Activated B cell treated with CpG ODN at 0.5 μM for 24 hours (primary cell): ENCODE data around the gene DGKB. TPM values are rescaled to one million over a fixed set of nuclear protein-coding genes. Genes with fewer than 3 reads are reported as not detected.

Experiments used
- ATAC-seq: fragments of 200-7000 bp; cut with Tn5 transposase; one replicate; pipeline ENCODE4 v1.10.0; 2021; ENCODE audit warnings: low read depth, mild to moderate bottlenecking, moderate library complexity
- CTCF ChIA-PET: fragments of 350-600 bp; sonication (Branson Sonifier 250); formaldehyde crosslinking; loops from one replicate; lab custom pipeline; 2021; ENCODE audit warnings: antibody characterized with exemption; lab: Charles Lee
- POLR2A ChIA-PET: fragments of 350-600 bp; sonication (Branson Sonifier 250); formaldehyde crosslinking; loops from one replicate; lab custom pipeline; 2021; ENCODE audit warnings: antibody characterized with exemption; lab: Charles Lee
- DNase-seq: peaks from one replicate; pipeline ENCODE4 v3.0.0; 2022
- H3K27ac Mint-ChIP-seq: one replicate; pipeline ENCODE4 v1.8.0; 2020; ENCODE audit warnings: mixed read lengths
- H3K27me3 Mint-ChIP-seq: one replicate; pipeline ENCODE4 v1.8.0; 2021; ENCODE audit warnings: mixed read lengths
- H3K36me3 Mint-ChIP-seq: one replicate; pipeline ENCODE4 v1.8.0; 2021; ENCODE audit warnings: low read depth, mixed read lengths
- H3K4me1 Mint-ChIP-seq: one replicate; pipeline ENCODE4 v1.8.0; 2021; ENCODE audit warnings: mixed read lengths
- H3K4me3 Mint-ChIP-seq: one replicate; pipeline ENCODE4 v1.8.0; 2020; ENCODE audit warnings: mild to moderate bottlenecking, mixed read lengths
- H3K9me3 Mint-ChIP-seq: one replicate; pipeline ENCODE4 v1.8.0; 2020; ENCODE audit warnings: mixed read lengths
- intact Hi-C: fragments of 100-400 bp; cut with micrococcal nuclease; formaldehyde crosslinking; loops from one replicate; pipeline ENCODE4 v1.15.1; 2024
- total RNA-seq: library from RNA; stranded (reverse); gene quantifications from 2 replicates; pipeline ENCODE4 v1.2.3, GENCODE V29; 2022
- TF ChIP-seq, protein P1 (sequence below): fragments of 200-600 bp; IDR thresholded peaks from one replicate; pipeline ENCODE4 v1.8.0; 2022; ENCODE audit warnings: antibody characterized with exemption, mild to moderate bottlenecking

The DGKB gene
- total RNA-seq, 1 donor from 2014 or later, result not detected

DNA sequence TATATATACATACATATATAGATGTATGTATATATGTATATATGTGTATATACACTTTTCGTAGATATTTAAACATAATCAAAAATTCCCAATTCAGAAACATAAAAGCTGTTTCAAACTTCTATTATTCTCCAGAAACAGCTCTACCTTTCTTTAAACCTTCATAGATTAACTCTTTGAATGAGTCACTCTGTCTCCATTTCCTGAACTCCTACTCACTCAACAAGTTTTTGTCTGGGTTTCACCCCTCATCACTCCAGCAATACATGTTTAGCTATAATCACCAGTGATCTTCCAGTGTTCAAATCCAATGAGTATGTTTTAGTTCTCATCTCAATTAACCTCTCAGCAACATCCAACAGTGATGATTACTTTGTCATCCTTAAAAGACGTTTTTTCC, 9.6 kb downstream of the DGKB start:
- Mint-ChIP-seq H3K4me3 (no peak overlapping the region), H3K4me1 (no peaks in the 10 kb centered on the region), H3K36me3 (no peaks in the 10 kb centered on the region), H3K9me3 (peaks cover 6% of the 10 kb centered on the region), H3K27me3 (no peaks in the 10 kb centered on the region), H3K27ac (no peak overlapping the region)
- ATAC-seq, result no peak
- CTCF ChIA-PET, result no interaction called here
- intact Hi-C loops, result no loop called here
- TF ChIP-seq, protein P1, sequence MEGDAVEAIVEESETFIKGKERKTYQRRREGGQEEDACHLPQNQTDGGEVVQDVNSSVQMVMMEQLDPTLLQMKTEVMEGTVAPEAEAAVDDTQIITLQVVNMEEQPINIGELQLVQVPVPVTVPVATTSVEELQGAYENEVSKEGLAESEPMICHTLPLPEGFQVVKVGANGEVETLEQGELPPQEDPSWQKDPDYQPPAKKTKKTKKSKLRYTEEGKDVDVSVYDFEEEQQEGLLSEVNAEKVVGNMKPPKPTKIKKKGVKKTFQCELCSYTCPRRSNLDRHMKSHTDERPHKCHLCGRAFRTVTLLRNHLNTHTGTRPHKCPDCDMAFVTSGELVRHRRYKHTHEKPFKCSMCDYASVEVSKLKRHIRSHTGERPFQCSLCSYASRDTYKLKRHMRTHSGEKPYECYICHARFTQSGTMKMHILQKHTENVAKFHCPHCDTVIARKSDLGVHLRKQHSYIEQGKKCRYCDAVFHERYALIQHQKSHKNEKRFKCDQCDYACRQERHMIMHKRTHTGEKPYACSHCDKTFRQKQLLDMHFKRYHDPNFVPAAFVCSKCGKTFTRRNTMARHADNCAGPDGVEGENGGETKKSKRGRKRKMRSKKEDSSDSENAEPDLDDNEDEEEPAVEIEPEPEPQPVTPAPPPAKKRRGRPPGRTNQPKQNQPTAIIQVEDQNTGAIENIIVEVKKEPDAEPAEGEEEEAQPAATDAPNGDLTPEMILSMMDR, result no peak
- DNase-seq, result no peak
- POLR2A ChIA-PET, result no interaction called here

DNA sequence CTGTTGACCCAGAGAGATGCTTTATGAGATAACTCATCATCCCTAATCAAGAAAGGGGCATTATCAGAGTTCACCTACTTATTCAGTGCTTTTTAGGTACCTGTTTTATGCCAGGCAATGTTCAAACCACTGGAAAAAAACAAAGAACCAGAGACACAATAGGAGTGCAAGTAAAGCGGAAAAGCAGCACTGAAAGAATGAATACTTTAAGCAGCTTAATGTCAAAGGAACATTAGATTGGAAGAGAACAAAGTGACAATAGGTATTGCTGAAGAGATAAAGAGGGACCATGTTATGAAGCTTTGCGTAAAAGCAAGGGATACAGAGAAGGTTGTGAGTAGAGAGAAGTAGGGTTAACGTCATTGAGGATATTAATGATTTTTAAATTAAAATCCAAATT, 11.3 kb downstream of the DGKB start:
- TF ChIP-seq, protein P1, result no peak
- ChIA-PET CTCF (interaction anchor here (0.6 kb wide), 1 partner anchor 33 kb away, joined by 3 read pairs; no protein-coding TSS in a partner anchor), POLR2A (no interaction called here)
- ATAC-seq (no peak), DNase-seq (no peak)
- H3K27me3 Mint-ChIP-seq, result no peaks in the 10 kb centered on the region
- H3K27ac Mint-ChIP-seq, result no peak overlapping the region
- intact Hi-C loops, result no loop called here
- no peak overlapping the region for H3K4me3 Mint-ChIP-seq
- no peaks in the 10 kb centered on the region for H3K36me3 Mint-ChIP-seq
- H3K4me1 Mint-ChIP-seq, result no peaks in the 10 kb centered on the region
- peaks cover 5% of the 10 kb centered on the region for H3K9me3 Mint-ChIP-seq

DNA sequence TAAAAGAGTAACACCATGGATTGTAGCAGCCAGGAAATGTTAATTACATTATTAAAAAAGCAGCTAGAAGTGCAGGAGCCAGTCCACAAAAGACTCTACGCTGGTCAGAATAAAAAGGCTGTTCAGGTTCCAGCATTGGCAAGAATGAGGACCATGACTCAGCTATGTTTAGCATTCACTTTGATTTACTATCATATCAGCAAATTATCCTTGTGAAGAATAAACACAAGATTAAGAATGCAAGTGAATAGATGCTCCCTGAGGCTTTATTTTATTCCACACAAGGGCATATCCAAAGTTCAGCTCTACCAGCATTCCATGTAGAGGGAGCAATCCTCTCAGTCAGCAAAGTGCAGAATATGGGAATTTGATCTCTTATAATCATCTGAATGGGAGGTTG, 13.6 kb downstream of the DGKB start:
- Mint-ChIP-seq H3K4me1 (no peaks in the 10 kb centered on the region), H3K4me3 (no peak overlapping the region), H3K9me3 (peaks cover 5% of the 10 kb centered on the region), H3K27ac (no peak overlapping the region), H3K36me3 (no peaks in the 10 kb centered on the region), H3K27me3 (no peaks in the 10 kb centered on the region)
- ATAC-seq, result no peak
- CTCF ChIA-PET, result no interaction called here
- POLR2A ChIA-PET, result no interaction called here
- no peak for DNase-seq
- TF ChIP-seq, protein P1, result no peak
- intact Hi-C loops, result no loop called here

DNA sequence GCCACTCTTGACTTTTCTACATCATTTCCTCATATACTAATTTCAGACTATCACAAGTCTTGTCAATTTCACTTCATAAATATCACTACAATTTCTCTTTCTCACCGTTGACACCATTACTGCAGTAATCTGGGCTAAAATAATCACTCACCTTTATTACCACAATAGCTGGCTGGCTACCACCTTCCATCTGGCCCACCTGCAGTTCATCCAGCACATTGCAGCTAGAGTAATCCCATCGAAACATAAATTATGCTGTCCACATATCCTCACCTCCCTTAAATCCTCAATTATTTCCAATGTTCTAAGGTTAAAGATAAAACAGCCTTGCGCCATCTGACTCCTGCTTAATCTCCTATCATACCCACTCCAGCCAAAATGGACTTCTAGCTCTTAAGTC, 16.0 kb downstream of the DGKB start:
- no peak for ATAC-seq
- peaks cover 5% of the 10 kb centered on the region for H3K9me3 Mint-ChIP-seq

DNA sequence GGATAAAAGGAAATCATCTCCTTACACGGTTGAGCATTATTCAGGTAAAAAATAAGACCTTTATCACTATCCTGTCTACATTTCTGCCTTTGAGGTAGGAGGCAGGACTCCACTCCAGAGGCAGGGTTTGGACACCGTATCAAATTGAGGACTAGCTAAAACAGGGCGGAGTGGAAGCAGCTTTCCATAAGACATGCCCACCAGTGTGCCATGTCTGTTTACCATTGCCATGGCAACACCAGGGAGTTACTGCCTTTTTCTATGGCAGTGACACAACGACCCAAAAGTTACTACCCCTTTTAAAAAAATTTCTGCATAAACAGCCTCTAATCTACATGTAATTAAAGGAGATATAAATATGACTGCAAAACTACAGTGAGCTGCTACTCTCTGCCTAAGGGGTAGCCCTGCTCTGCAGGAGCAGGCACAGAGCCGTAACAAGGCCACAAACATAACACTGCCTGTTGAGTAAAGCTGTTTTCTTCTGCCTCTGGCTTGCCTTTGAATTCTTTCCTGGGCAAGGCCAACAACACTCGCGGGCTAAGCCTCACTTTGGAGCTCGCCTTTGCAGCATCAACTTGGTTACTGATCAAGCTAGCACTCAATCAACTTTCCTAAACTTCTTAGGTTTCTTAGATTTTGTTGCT, 26.5 kb downstream of the DGKB start:
- peaks cover 2% of the 10 kb centered on the region for H3K9me3 Mint-ChIP-seq

More for the DNA sequence above, 16.0 kb downstream of the DGKB start:
- H3K4me1 Mint-ChIP-seq, result no peaks in the 10 kb centered on the region
- no peak overlapping the region for H3K27ac Mint-ChIP-seq
- no peak for DNase-seq
- no peaks in the 10 kb centered on the region for H3K36me3 Mint-ChIP-seq
- POLR2A ChIA-PET, result no interaction called here
- TF ChIP-seq, protein P1, result no peak
- CTCF ChIA-PET, result no interaction called here
- H3K27me3 Mint-ChIP-seq, result no peaks in the 10 kb centered on the region
- H3K4me3 Mint-ChIP-seq, result no peak overlapping the region
- intact Hi-C loops, result no loop called here

More for the DNA sequence above, 26.5 kb downstream of the DGKB start:
- no peaks in the 10 kb centered on the region for H3K36me3 Mint-ChIP-seq
- intact Hi-C loops, result no loop called here
- POLR2A ChIA-PET, result no interaction called here
- no peak overlapping the region for H3K27ac Mint-ChIP-seq
- TF ChIP-seq, protein P1, result no peak
- no peak for ATAC-seq
- no peak for DNase-seq
- no peaks in the 10 kb centered on the region for H3K27me3 Mint-ChIP-seq
- H3K4me3 Mint-ChIP-seq, result no peak overlapping the region
- H3K4me1 Mint-ChIP-seq, result no peaks in the 10 kb centered on the region
- CTCF ChIA-PET, result no interaction called here
